ENCODE results near the gene MID1. TPM values are rescaled to one million over a fixed set of nuclear protein-coding genes. Genes with fewer than 3 reads are reported as not detected.

MID1 gene
- total RNA-seq, 1 donor from 2014 or later = 48.1 TPM

- DNase-seq (ENCODE audit: low read depth, low spot score) = no peak
- no peaks in the 10 kb centered on the region for H3K9me3 Mint-ChIP-seq
- peak; percentile 60 for TF ChIP-seq CTCF (conservative IDR thresholded peaks at IDR 0.05)
- no peaks in the 10 kb centered on the region for H3K27me3 Mint-ChIP-seq (ENCODE audit: low read depth)
- peaks cover 16% of the 10 kb centered on the region for H3K36me3 Mint-ChIP-seq (ENCODE audit: low read depth)
- peaks cover 46% of the 10 kb centered on the region for H3K4me1 Mint-ChIP-seq
- no peak overlapping the region for H3K27ac Mint-ChIP-seq (ENCODE audit: unreplicated experiment)
- peak overlapping the region; percentile 49 for H3K4me3 Mint-ChIP-seq
These were observed 16.0 kb upstream of the MID1 start for GRCh38 chrX:10636337-10636736.

- H3K4me3 Mint-ChIP-seq = peak overlapping the region; percentile 50
These were observed 14.2 kb upstream of the MID1 start for GRCh38 chrX:10634392-10635161.

GRCh38 chrX:10633722-10634121 is 13.3 kb upstream of the MID1 start:
- peak overlapping the region; percentile 21 for H3K4me3 Mint-ChIP-seq
- no peaks in the 10 kb centered on the region for H3K9me3 Mint-ChIP-seq
- DNase-seq (ENCODE audit: low read depth, low spot score) = no peak
- peaks cover 9% of the 10 kb centered on the region for H3K36me3 Mint-ChIP-seq (ENCODE audit: low read depth)
- H3K27me3 Mint-ChIP-seq (ENCODE audit: low read depth) = no peaks in the 10 kb centered on the region
- peaks cover 60% of the 10 kb centered on the region for H3K4me1 Mint-ChIP-seq
- H3K27ac Mint-ChIP-seq (ENCODE audit: unreplicated experiment) = peak overlapping the region; percentile 94
- no peak for TF ChIP-seq CTCF (conservative IDR thresholded peaks at IDR 0.05)

More at GRCh38 chrX:10634392-10635161, 14.2 kb upstream of the MID1 start:
- H3K4me1 Mint-ChIP-seq = peaks cover 58% of the 10 kb centered on the region
- no peak for TF ChIP-seq CTCF (conservative IDR thresholded peaks at IDR 0.05)
- H3K27me3 Mint-ChIP-seq (ENCODE audit: low read depth) = no peaks in the 10 kb centered on the region
- no peaks in the 10 kb centered on the region for H3K9me3 Mint-ChIP-seq
- peaks cover 13% of the 10 kb centered on the region for H3K36me3 Mint-ChIP-seq (ENCODE audit: low read depth)
- DNase-seq (ENCODE audit: low read depth, low spot score) = no peak
- H3K27ac Mint-ChIP-seq (ENCODE audit: unreplicated experiment) = peak overlapping the region; percentile 83

GRCh38 chrX:10631416-10632145 is 11.2 kb upstream of the MID1 start:
- no peak for DNase-seq (ENCODE audit: low read depth, low spot score)
- H3K9me3 Mint-ChIP-seq = no peaks in the 10 kb centered on the region
- H3K27ac Mint-ChIP-seq (ENCODE audit: unreplicated experiment) = no peak overlapping the region
- peaks cover 56% of the 10 kb centered on the region for H3K4me1 Mint-ChIP-seq
- no peak for TF ChIP-seq CTCF (conservative IDR thresholded peaks at IDR 0.05)
- no peaks in the 10 kb centered on the region for H3K27me3 Mint-ChIP-seq (ENCODE audit: low read depth)
- peaks cover 6% of the 10 kb centered on the region for H3K36me3 Mint-ChIP-seq (ENCODE audit: low read depth)
- H3K4me3 Mint-ChIP-seq = no peak overlapping the region

- H3K27me3 Mint-ChIP-seq (ENCODE audit: low read depth) = no peaks in the 10 kb centered on the region
- no peak for TF ChIP-seq CTCF (conservative IDR thresholded peaks at IDR 0.05)
- H3K4me1 Mint-ChIP-seq = peaks cover 45% of the 10 kb centered on the region
- DNase-seq (ENCODE audit: low read depth, low spot score) = no peak
- no peaks in the 10 kb centered on the region for H3K9me3 Mint-ChIP-seq
- H3K4me3 Mint-ChIP-seq = no peak overlapping the region
- H3K27ac Mint-ChIP-seq (ENCODE audit: unreplicated experiment) = no peak overlapping the region
- H3K36me3 Mint-ChIP-seq (ENCODE audit: low read depth) = peaks cover 6% of the 10 kb centered on the region
These were observed 9.9 kb upstream of the MID1 start for GRCh38 chrX:10630320-10630719.

All from neural crest cell (in vitro differentiated cells).